Diencephalon (tissue), 1 donor: ENCODE data around the gene CDH3. TPM values are rescaled to one million over a fixed set of nuclear protein-coding genes. Genes with fewer than 3 reads are reported as not detected.

Source experiments
- small RNA-seq: library from RNA; depleted of rRNA; stranded (forward); fragments of <200 nt; gene quantifications from one replicate; pipeline ENCODE3, GENCODE V24; 2014
- total RNA-seq: library from RNA; depleted of rRNA; stranded (reverse); fragments of >200 nt; gene quantifications from one replicate; pipeline ENCODE4 v1.2.3, GENCODE V29; 2014

CDH3 gene
- total RNA-seq = 6.5 TPM

GRCh38 chr16:68644715-68645493 lies at the start of gene CDH3:
Gene CDH3 (plus strand): TSS chr16:68645310. CDS start chr16:68645380, 70 bp downstream.

GRCh38 chr16:68737046-68737729 lies 92.1 kb downstream of the CDH3 start, which contains the start of gene CDH1:
Gene CDH1 (plus strand): TSS chr16:68737292. CDS start chr16:68737416, 124 bp downstream.

Small RNA genes within 50 kb of the gene (small RNA-seq; reads per million reads assigned to genes)
- gene HSPE1P5 = not detected
- not detected for gene RF01233
- gene RNA5SP429 = not detected

Other genes with a start within 250 kb of the CDH3 start
- gene SMPD3, start 196.8 kb upstream of the CDH3 start, total RNA-seq = 69.0 TPM
- gene ZFP90, start 106.0 kb upstream of the CDH3 start, total RNA-seq = 102 TPM
- 4.2 TPM for gene CDH1, start 92.0 kb downstream of the CDH3 start, total RNA-seq
- 40.4 TPM for gene TANGO6, start 198.2 kb downstream of the CDH3 start, total RNA-seq